Neuron (in vitro differentiated cells): ENCODE results near the gene LMO7.
"Not testable (repeated sequence)": the region's sequence is repeated elsewhere in the genome, so short reads cannot be mapped to it uniquely, and the experiment has no call there.

Source experiments
- H2AFZ ChIP-seq: one replicate; pipeline ENCODE4 v1.6.1; 2013; ENCODE audit warnings: low read depth, mild to moderate bottlenecking, inconsistent platforms, low read length, moderate library complexity
- H3K27me3 ChIP-seq: one replicate; pipeline ENCODE4 v1.6.1; 2013; ENCODE audit warnings: low read length; ENCODE audit not compliant: insufficient read depth
- H3K36me3 ChIP-seq: one replicate; pipeline ENCODE4 v1.6.1; 2013; ENCODE audit warnings: low read length; ENCODE audit not compliant: insufficient read depth
- H3K4me1 ChIP-seq: one replicate; pipeline ENCODE4 v1.6.1; 2013; ENCODE audit warnings: low read length; ENCODE audit not compliant: insufficient read depth
- H3K4me3 ChIP-seq: 2 replicates; pipeline ENCODE4 v1.5.1; 2013; ENCODE audit warnings: mild to moderate bottlenecking, low read length, moderate library complexity
- H3K9me3 ChIP-seq: one replicate; pipeline ENCODE4 v1.6.1; 2013; ENCODE audit warnings: low read length

LMO7 gene

GRCh38 chr13:75715601-75716523 lies 79.7 kb downstream of the LMO7 start:
- Histone ChIP-seq H3K27me3 (no peaks in the 10 kb centered on the region), H3K4me1 (no peaks in the 10 kb centered on the region), H3K36me3 (no peaks in the 10 kb centered on the region), H3K9me3 (peaks cover 2% of the 10 kb centered on the region), H3K4me3 (no peak overlapping the region), H2AFZ (no peak overlapping the region)

- Histone ChIP-seq H3K27me3 (no peaks in the 10 kb centered on the region), H2AFZ (no peak overlapping the region), H3K4me1 (no peaks in the 10 kb centered on the region), H3K9me3 (no peaks in the 10 kb centered on the region), H3K4me3 (no peak overlapping the region), H3K36me3 (no peaks in the 10 kb centered on the region)
These were observed 81.4 kb downstream of the LMO7 start for GRCh38 chr13:75717525-75717924.

- Histone ChIP-seq H2AFZ (no peak overlapping the region), H3K4me1 (peaks cover 5% of the 10 kb centered on the region), H3K36me3 (no peaks in the 10 kb centered on the region), H3K27me3 (no peaks in the 10 kb centered on the region), H3K4me3 (no peak overlapping the region), H3K9me3 (no peaks in the 10 kb centered on the region)
These were observed 85.2 kb downstream of the LMO7 start for GRCh38 chr13:75721307-75721706.

GRCh38 chr13:75723901-75724300 lies 87.8 kb downstream of the LMO7 start:
- Histone ChIP-seq H3K27me3 (no peaks in the 10 kb centered on the region), H3K4me1 (peaks cover 5% of the 10 kb centered on the region), H3K9me3 (no peaks in the 10 kb centered on the region), H2AFZ (no peak overlapping the region), H3K4me3 (no peak overlapping the region), H3K36me3 (no peaks in the 10 kb centered on the region)

GRCh38 chr13:75724752-75725517 lies 88.8 kb downstream of the LMO7 start:
- H3K27me3 ChIP-seq = no peaks in the 10 kb centered on the region
- no peaks in the 10 kb centered on the region for H3K9me3 ChIP-seq
- H3K4me1 ChIP-seq = peaks cover 5% of the 10 kb centered on the region
- H3K36me3 ChIP-seq = no peaks in the 10 kb centered on the region
- H2AFZ ChIP-seq = no peak overlapping the region
- H3K4me3 ChIP-seq = no peak overlapping the region

GRCh38 chr13:75725736-75726135 lies 89.6 kb downstream of the LMO7 start:
- Histone ChIP-seq H3K4me3 (no peak overlapping the region), H3K4me1 (peaks cover 5% of the 10 kb centered on the region), H3K9me3 (no peaks in the 10 kb centered on the region), H3K36me3 (no peaks in the 10 kb centered on the region), H3K27me3 (no peaks in the 10 kb centered on the region), H2AFZ (no peak overlapping the region)

- H3K4me3 ChIP-seq = no peak overlapping the region
- no peaks in the 10 kb centered on the region for H3K36me3 ChIP-seq
- no peak overlapping the region for H2AFZ ChIP-seq
- H3K27me3 ChIP-seq = no peaks in the 10 kb centered on the region
- H3K9me3 ChIP-seq = no peaks in the 10 kb centered on the region
- H3K4me1 ChIP-seq = peaks cover 5% of the 10 kb centered on the region
These were observed 90.2 kb downstream of the LMO7 start for GRCh38 chr13:75726306-75726705.

GRCh38 chr13:75733113-75733512 lies 97.0 kb downstream of the LMO7 start:
- not testable (repeated sequence) for H3K9me3 ChIP-seq, H3K4me3 ChIP-seq, H3K27me3 ChIP-seq, H2AFZ ChIP-seq, H3K36me3 ChIP-seq, H3K4me1 ChIP-seq

- H3K9me3 ChIP-seq = no peaks in the 10 kb centered on the region
- H3K4me3 ChIP-seq = no peak overlapping the region
- H3K36me3 ChIP-seq = no peaks in the 10 kb centered on the region
- no peaks in the 10 kb centered on the region for H3K4me1 ChIP-seq
- no peak overlapping the region for H2AFZ ChIP-seq
- H3K27me3 ChIP-seq = no peaks in the 10 kb centered on the region
These were observed 100.0 kb downstream of the LMO7 start for GRCh38 chr13:75736173-75736572.

- no peak overlapping the region for H3K4me3 ChIP-seq
- H3K36me3 ChIP-seq = no peaks in the 10 kb centered on the region
- no peaks in the 10 kb centered on the region for H3K27me3 ChIP-seq
- no peaks in the 10 kb centered on the region for H3K4me1 ChIP-seq
- H2AFZ ChIP-seq = no peak overlapping the region
- H3K9me3 ChIP-seq = no peaks in the 10 kb centered on the region
These were observed 102.7 kb downstream of the LMO7 start for GRCh38 chr13:75738841-75739240.

- Histone ChIP-seq H3K9me3 (no peaks in the 10 kb centered on the region), H3K27me3 (no peaks in the 10 kb centered on the region), H3K36me3 (no peaks in the 10 kb centered on the region), H3K4me3 (no peak overlapping the region), H2AFZ (no peak overlapping the region), H3K4me1 (no peaks in the 10 kb centered on the region)
These were observed 103.2 kb downstream of the LMO7 start for GRCh38 chr13:75739244-75739868.

- Histone ChIP-seq H3K4me3 (no peak overlapping the region), H3K36me3 (no peaks in the 10 kb centered on the region), H3K9me3 (no peaks in the 10 kb centered on the region), H2AFZ (no peak overlapping the region), H3K4me1 (no peaks in the 10 kb centered on the region), H3K27me3 (no peaks in the 10 kb centered on the region)
These were observed 103.9 kb downstream of the LMO7 start for GRCh38 chr13:75740031-75740430.

- not testable (repeated sequence) for H3K36me3 ChIP-seq, H2AFZ ChIP-seq, H3K9me3 ChIP-seq, H3K4me3 ChIP-seq, H3K27me3 ChIP-seq, H3K4me1 ChIP-seq
These were observed 106.9 kb downstream of the LMO7 start for GRCh38 chr13:75743072-75743471.
